OCI-M2 (cell line): ENCODE measurements around the gene DUSP10.

Experiments used
- DNase-seq: peaks from one replicate; lab custom pipeline; 2025; ENCODE audit not compliant: unreplicated experiment; lab: John Stamatoyannopoulos, UW

Gene DUSP10

DNA sequence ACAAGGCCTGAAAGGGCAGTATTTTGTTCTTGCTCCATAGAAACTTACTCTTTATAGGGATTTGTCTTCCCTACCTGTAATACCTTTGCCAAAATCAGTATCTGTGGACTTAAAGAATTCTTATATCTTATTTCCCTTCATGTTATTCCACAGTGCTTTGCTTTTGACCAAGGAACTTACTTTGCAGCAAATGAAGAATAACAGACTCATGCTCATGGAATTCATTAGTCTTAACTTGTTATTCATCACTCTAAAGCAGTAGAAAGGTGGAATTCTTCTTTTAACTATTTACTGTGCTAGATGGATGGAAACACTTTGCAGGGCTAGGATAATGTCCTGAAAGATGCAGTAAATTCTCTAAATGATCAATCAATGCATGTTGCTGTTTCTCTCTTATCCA, 45.9 kb downstream of the DUSP10 start:
- DNase-seq, result no peak

GRCh38 chr1:221695301-221695700, 46.6 kb downstream of the DUSP10 start:
- no peak for DNase-seq

DNA sequence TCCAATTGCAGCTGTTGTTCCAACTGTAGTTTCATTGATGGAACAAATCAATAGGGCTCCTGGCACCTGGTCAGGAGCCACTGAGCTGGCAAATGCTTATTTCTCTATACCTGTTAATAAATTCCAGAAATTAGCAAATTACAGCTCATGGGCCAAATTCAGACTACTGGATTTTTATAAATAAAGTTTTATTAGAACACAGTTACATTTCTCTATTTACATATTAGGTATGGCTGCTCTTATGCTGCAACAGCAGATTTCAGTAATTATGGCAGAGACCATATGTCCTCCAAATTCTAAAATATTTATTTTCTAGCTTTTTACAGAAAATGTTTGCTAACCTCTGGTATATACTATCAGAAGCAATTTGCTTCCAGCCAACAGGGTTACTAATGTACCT, 47.8 kb downstream of the DUSP10 start:
- no peak for DNase-seq

- no peak for DNase-seq
Observed at GRCh38 chr1:221693087-221693486, 48.8 kb downstream of the DUSP10 start.

- no peak for DNase-seq
Observed at GRCh38 chr1:221692643-221693042, 49.2 kb downstream of the DUSP10 start.

DNA sequence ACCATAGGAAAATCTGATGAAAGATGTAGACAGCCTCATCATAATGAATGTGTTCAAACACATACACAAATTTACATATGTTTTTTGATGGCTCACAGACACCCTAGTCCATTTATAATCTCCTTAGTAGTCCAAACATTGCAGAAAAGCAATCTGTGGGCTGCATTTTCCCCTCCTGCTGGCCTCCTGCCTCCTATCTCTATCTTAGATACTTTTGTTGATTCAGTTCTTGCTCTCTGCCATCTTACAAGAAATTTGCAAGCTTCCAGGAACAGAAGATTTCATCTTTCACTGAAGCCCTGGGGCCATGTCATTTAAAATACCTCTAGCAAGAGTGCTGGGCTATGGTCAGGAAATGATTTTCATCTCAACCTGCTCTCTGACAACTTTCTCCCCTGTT, 50.6 kb downstream of the DUSP10 start:
- no peak for DNase-seq

DNA sequence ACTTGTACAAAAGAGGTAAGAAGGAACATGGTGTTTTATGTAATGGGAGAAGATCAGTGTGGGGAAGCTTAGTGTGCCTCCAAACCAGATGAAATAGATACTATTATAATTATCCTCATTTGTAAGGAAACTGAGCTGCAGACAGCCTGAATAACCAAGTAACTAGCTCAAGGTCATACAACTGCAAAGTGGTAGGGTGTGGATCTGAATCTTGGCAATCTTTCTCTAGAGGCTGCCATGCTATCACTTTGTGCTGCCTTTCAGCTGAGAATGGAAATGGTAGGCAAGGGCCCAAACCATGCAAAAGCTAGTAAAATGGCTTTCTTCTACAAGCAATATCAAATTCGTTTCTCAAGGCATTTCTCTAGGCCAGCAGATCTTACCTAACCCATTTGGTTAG, 51.0 kb downstream of the DUSP10 start:
- DNase-seq, result no peak

- no peak for DNase-seq
Observed at GRCh38 chr1:221689138-221689537, 52.8 kb downstream of the DUSP10 start.

GRCh38 chr1:221688488-221688843, 53.4 kb downstream of the DUSP10 start:
- no peak for DNase-seq

DNA sequence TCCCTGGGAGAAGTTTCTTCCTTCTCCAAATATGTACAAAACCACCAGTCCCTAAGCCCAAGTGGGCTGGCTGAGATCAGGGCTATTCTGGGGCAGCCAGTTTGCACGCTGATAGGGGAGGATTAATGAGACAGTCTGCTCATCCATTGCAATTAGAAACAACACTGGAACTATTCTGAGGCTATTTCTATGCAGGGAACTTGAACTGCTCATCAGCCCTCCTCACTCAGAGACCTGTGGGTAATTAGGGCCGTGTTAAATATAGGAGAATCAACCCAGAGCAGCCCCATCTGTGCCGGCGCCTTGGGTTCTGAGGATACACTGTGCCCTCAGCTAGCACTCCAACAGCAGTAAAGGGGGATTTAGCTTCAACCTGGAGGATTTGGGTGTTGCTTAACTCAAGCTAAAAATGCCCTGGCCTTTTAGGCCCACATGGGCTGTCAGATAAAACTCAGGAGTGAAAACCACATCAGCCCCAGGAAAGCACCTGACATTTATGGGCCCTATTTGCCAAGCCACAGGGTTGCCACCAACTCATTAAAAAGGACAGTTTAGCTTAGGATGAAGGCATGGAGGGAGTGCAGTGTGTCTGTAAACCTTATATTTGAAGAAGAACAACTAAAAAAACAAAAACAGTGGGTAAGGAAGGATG, 53.9 kb downstream of the DUSP10 start:
- no peak for DNase-seq

- no peak for DNase-seq
Observed at GRCh38 chr1:221683681-221684080, 58.2 kb downstream of the DUSP10 start.

GRCh38 chr1:221680085-221680484, 61.8 kb downstream of the DUSP10 start:
- no peak for DNase-seq

GRCh38 chr1:221678014-221678413, 63.9 kb downstream of the DUSP10 start:
- DNase-seq, result no peak

- no peak for DNase-seq
Observed at GRCh38 chr1:221675880-221676800, 65.7 kb downstream of the DUSP10 start.

DNA sequence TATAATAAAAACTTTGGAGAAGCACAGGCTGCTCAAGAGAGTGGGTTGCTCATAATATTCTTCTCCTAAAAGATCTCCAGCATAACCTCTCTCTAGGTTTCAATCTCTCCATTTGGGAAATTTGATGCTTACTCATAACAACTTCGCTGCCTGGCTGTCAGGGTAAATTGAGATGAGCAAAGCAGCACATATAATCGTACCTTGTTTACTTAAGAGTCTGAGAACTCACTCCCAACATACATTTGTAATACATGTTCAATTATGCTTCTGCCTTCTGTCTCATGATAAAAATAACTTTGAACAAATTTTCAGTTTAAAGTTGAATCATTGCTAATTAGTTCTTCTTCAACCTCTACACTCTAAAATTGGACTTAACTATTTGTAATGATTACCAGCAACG, 68.9 kb downstream of the DUSP10 start:
- no peak for DNase-seq

- DNase-seq, result no peak
Observed at GRCh38 chr1:221672239-221672645, 69.6 kb downstream of the DUSP10 start.

- no peak for DNase-seq
Observed at GRCh38 chr1:221670081-221670480, 71.8 kb downstream of the DUSP10 start.

DNA sequence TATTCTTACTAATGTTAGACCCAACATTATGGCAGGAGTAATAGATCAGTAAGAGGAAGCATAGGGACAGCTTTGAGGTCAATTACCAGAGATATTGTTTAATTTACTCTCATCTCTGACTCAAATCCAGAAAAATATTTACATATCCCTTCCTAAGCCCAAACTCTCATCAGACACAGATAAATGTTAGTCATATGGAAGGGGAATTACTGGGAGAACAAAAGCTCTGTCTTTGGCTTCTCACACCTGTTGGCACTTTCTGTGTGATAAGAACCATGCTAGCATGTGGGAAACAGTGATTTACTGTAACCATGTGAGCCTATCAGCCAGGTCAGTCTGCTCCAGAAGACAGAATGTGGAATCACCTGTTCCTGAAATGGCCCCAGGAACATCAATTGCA, 72.4 kb downstream of the DUSP10 start:
- no peak for DNase-seq

DNA sequence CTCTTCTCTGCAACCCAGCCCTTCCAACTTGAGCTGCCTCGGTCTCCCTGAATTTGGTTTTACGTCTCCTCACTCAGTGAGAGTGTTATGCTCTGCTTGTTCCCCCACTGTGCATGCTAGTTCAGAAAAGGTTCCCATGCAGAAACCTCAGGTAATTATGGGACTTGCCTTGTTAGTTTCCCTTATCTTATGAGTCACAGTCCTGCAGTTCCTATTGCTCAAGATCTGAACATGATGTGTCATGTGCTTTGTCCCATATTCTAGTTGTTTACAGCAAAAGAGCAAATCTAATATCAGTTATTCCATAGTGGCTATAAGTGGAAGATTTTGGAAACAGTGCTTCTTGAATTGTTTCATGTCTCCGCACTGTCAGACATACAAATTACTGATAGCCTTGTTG, 74.4 kb downstream of the DUSP10 start:
- no peak for DNase-seq

- DNase-seq, result no peak
Observed at GRCh38 chr1:221664253-221664652, 77.6 kb downstream of the DUSP10 start.

- no peak for DNase-seq
Observed at GRCh38 chr1:221663321-221663720, 78.6 kb downstream of the DUSP10 start.

DNA sequence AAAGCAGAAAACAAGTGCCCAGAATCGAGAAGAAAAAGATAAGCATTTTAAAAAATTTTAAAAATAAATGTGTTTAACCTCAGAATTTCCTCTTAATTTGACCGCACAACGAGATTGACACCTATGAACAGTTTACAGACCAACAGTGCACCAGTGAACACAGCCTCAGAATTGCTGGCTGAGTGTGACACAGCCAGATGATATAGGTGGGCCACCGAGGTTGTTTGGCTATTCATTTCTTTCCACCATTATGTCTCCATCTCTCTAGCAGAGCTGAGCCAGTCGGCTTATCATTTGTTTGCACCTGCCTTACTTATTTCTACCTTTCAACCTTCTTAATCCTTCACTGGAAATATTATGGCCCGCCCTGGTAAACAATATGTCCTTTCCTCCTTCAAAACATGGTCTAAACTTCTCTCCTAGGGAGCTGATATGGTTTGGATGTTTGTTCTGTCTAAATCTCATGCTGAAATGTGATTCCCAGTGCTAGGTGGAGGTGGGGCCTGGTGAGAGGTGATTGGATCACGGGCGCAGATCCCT, 86.1 kb downstream of the DUSP10 start:
- no peak for DNase-seq
